ENCODE measurements around the gene ZCCHC24.

Gene ZCCHC24

DNA sequence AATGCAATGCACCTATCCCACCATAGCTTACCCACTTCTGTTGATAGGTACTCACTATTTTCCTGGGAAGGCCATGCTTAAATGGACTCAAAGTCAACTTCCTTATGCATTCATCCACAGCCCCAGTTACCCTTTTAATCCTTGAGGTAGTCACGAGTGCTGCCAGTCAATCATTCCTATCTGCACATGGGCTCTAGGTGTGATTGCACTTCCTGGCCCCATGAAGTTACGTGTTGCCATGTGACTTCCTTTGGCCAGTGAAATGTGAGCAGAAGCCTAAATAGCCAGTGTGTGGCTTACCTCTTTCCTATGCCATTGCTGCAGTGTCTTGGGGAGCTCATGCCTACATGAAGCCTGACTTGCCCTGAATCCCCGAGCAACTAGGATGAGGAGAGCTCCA is 43.4 kb upstream of the ZCCHC24 start:
- no peak overlapping the region for H3K4me3 ChIP-seq (ENCODE audit: control insufficient read depth, low read depth, low read length)
- TF ChIP-seq, protein P1, sequence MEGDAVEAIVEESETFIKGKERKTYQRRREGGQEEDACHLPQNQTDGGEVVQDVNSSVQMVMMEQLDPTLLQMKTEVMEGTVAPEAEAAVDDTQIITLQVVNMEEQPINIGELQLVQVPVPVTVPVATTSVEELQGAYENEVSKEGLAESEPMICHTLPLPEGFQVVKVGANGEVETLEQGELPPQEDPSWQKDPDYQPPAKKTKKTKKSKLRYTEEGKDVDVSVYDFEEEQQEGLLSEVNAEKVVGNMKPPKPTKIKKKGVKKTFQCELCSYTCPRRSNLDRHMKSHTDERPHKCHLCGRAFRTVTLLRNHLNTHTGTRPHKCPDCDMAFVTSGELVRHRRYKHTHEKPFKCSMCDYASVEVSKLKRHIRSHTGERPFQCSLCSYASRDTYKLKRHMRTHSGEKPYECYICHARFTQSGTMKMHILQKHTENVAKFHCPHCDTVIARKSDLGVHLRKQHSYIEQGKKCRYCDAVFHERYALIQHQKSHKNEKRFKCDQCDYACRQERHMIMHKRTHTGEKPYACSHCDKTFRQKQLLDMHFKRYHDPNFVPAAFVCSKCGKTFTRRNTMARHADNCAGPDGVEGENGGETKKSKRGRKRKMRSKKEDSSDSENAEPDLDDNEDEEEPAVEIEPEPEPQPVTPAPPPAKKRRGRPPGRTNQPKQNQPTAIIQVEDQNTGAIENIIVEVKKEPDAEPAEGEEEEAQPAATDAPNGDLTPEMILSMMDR (conservative IDR thresholded peaks at IDR 0.05; ENCODE audit: control insufficient read depth, insufficient read depth, low read depth, low read length) = no peak
- DNase-seq (ENCODE audit: low read depth) = no peak

DNA sequence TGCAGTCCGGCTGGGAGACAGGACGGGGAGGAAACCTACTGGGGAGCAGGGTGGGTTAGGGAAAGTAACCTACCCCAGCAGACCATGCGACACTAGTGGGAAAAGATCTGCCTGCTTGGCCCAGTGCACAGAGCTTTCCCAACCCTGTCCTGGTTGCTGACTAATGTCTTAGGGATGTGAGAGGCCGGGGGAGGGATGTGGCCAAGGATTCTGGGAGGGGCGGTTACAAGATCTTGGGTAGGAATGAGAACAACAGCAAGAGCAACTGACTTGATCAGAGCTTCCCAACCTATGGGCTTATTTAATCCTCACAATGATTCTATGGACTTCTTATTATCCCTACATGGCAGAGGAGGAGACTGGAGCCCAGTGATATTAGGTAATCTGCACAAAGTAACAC is 42.9 kb upstream of the ZCCHC24 start:
- DNase-seq (ENCODE audit: low read depth) = peak; percentile 90
- H3K4me3 ChIP-seq (ENCODE audit: control insufficient read depth, low read depth, low read length) = no peak overlapping the region
- TF ChIP-seq, protein P1 (conservative IDR thresholded peaks at IDR 0.05; ENCODE audit: control insufficient read depth, insufficient read depth, low read depth, low read length) = no peak

DNA sequence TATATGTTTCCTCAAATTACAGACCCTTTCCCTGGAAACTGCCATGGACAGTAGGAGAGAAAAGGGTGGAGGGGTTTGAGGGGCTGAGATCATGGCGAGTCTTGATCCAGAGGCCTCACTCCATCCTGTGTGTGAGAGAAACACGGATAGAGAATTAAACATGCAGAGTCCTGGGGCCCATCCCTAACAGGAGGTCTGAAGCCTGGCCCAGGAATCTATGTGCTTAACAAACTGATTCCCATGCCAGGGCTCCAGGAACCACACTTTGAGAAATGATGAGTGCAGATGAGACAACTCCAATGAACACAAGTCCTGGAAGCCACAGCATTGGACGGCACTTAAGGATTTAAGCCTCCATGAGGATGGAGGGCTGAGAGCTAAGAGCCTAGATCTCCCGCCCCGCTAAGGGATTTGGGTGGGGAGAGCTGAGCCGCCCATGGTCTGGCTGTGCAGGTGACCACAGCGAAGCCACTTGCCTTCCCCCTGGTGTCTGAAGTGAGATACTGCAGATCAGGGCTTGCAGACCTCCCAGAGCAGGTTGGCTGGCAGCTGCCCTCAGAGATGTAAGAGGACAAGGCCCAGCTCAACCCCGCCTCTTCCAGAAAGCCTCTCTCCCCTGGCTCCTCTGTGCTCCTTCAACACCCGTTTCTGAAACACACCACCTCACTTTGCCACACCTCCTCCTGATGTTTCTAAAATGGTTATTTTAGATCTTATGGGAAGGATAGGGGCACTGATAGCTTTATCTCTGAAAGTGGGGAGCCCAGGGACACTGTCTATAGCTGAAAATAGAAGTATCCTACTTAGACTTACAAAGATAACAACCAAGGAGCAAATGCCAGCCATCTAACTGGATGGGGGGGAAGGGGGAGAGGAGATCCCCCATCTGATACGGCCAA is 42.1 kb upstream of the ZCCHC24 start:
- peak; percentile 56 for DNase-seq (ENCODE audit: low read depth)
- no peak overlapping the region for H3K4me3 ChIP-seq (ENCODE audit: control insufficient read depth, low read depth, low read length)
- TF ChIP-seq, protein P1 (conservative IDR thresholded peaks at IDR 0.05; ENCODE audit: control insufficient read depth, insufficient read depth, low read depth, low read length) = peak; percentile 50

DNA sequence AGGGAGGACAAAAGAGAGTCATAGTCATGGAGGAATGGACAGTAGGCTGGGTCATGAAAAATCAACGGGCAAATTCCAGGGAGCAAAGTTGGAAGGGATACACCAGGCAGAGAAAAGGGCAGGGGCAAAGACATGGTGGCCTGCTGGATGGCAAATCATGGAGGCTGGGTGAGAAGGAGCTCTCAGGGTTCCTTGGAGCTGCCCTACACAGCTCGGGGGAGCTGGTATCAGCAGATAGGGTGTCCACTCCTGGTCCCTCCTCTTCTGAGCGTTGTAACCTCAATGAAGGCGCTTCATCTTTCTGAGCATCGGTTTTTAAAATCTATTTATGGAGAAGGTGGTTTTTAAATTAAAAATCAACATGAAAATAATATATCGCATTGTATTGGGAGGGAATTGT is 39.1 kb upstream of the ZCCHC24 start:
- DNase-seq (ENCODE audit: low read depth) = no peak
- TF ChIP-seq, protein P1 (conservative IDR thresholded peaks at IDR 0.05; ENCODE audit: control insufficient read depth, insufficient read depth, low read depth, low read length) = no peak
- H3K4me3 ChIP-seq (ENCODE audit: control insufficient read depth, low read depth, low read length) = no peak overlapping the region

DNA sequence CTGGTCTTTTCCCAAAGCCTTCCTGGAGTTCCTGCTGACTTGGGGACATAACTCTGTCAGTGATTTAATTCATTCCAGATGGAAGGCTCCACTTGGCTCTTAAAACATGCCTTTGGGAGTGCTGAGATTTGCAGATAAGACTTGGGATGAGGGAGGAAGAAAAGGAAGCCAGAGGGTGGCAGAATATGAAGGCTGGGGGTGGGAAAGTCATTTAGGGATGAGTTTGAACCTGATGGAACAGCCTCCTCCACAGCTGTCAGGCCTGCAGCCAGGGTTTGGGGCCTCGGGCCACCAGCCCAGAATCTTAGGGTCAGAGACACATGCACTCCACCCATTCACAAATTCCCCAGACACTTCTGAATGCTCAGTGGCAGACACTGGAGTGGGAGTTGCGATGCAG is 38.5 kb upstream of the ZCCHC24 start:
- TF ChIP-seq, protein P1 (conservative IDR thresholded peaks at IDR 0.05; ENCODE audit: control insufficient read depth, insufficient read depth, low read depth, low read length) = no peak
- H3K4me3 ChIP-seq (ENCODE audit: control insufficient read depth, low read depth, low read length) = no peak overlapping the region
- DNase-seq (ENCODE audit: low read depth) = peak; percentile 82

DNA sequence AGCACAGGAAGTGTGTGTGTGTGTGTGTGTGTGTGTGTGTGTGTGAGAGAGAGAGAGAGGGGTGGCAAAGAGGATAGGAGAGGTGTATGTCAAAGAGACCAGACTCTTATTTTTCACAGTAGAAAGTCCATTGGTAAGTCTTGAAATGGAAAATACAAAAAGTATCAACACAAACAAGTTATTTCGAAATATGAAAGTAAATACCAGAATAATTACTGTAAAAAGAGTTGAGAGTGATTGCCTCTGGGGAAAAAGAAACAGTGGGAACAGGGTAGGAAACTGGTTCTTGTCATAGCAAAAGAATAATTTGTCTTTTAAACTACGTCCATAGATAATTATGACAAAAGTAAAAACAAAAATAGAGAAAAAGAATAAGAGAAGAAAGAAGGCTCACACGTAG is 37.9 kb upstream of the ZCCHC24 start:
- TF ChIP-seq, protein P1 (conservative IDR thresholded peaks at IDR 0.05; ENCODE audit: control insufficient read depth, insufficient read depth, low read depth, low read length) = no peak

More for the DNA sequence above, 37.9 kb upstream of the ZCCHC24 start:
- peak; percentile 48 for DNase-seq (ENCODE audit: low read depth)
- H3K4me3 ChIP-seq (ENCODE audit: control insufficient read depth, low read depth, low read length) = no peak overlapping the region
